SU-DHL-6 (cell line): Measurements from ENCODE around the gene AMPD3.

Source experiments
- H2AFZ ChIP-seq: fragments of 200-600 bp; sonication (generic); 2 replicates; pipeline ENCODE4 v1.6.1; 2014; ENCODE audit warnings: low read depth, mild to moderate bottlenecking, moderate library complexity, mixed read lengths, antibody characterized with exemption, low read length; ENCODE audit not compliant: severe bottlenecking
- H3F3A ChIP-seq: fragments of 200-600 bp; shearing (Covaris generic); 2 replicates; pipeline ENCODE4 v1.6.0; 2016; ENCODE audit warnings: antibody characterized with exemption, mild to moderate bottlenecking; ENCODE audit not compliant: insufficient read depth
- H3K27ac ChIP-seq: fragments of 200-600 bp; sonication (generic); 2 replicates; pipeline ENCODE4 v1.5.1; 2016; ENCODE audit warnings: low read depth, mild to moderate bottlenecking, low read length, moderate library complexity, mixed read lengths
- H3K27me3 ChIP-seq: fragments of 200-600 bp; sonication (generic), shearing (Covaris generic); 2 replicates; pipeline ENCODE4 v1.6.0; 2014; ENCODE audit warnings: mild to moderate bottlenecking, low read length
- H3K36me3 ChIP-seq: fragments of 200-600 bp; sonication (generic); 2 replicates; pipeline ENCODE4 v1.6.1; 2014; ENCODE audit warnings: mild to moderate bottlenecking, low read length, mixed read lengths
- H3K4me2 ChIP-seq: fragments of 300-600, 200-600 bp; shearing (Covaris generic), sonication (generic); 2 replicates; pipeline ENCODE4 v1.6.0; 2014; ENCODE audit warnings: low read length, low read depth, mild to moderate bottlenecking; ENCODE audit not compliant: poor library complexity, severe bottlenecking
- H3K4me3 ChIP-seq: fragments of 200-600 bp; sonication (generic); 2 replicates; pipeline ENCODE4 v1.5.1; 2014; ENCODE audit warnings: antibody characterized with exemption, low read length, mild to moderate bottlenecking, mixed read lengths; ENCODE audit not compliant: insufficient read depth, poor library complexity, severe bottlenecking
- H3K79me2 ChIP-seq: fragments of 200-600 bp; sonication (generic); 2 replicates; pipeline ENCODE4 v1.6.1; 2014; ENCODE audit warnings: mild to moderate bottlenecking, low read length, moderate library complexity; ENCODE audit not compliant: insufficient read depth
- H3K9ac ChIP-seq: fragments of 200-600 bp; sonication (generic); 2 replicates; pipeline ENCODE4 v1.7.0; 2014; ENCODE audit warnings: mild to moderate bottlenecking, low read length
- H3K9me2 ChIP-seq: fragments of 200-600 bp; sonication (generic); replicated peaks from 2 replicates; pipeline ENCODE4 v1.6.1; 2014; ENCODE audit warnings: low read length; ENCODE audit not compliant: insufficient read depth
- H3K9me3 ChIP-seq: fragments of 200-600 bp; sonication (generic); 2 replicates; pipeline ENCODE4 v1.6.1; 2014; ENCODE audit warnings: low read length, mixed read lengths; ENCODE audit not compliant: insufficient read depth
- H4K20me1 ChIP-seq: fragments of 200-600 bp; sonication (generic); 2 replicates; pipeline ENCODE4 v1.6.1; 2014; ENCODE audit warnings: low read depth, mild to moderate bottlenecking, antibody characterized with exemption, low read length, moderate library complexity, mixed read lengths
- EZH2phosphoT487 ChIP-seq: fragments of 200-600 bp; sonication (generic), shearing (Covaris generic); conservative IDR thresholded peaks from 2 replicates; pipeline ENCODE4 v1.6.1; 2018; ENCODE audit warnings: mild to moderate bottlenecking, antibody characterized with exemption, low read length, moderate library complexity, mixed read lengths
- TF ChIP-seq, protein P1 (sequence below): fragments of 200-600 bp; sonication (generic); IDR thresholded peaks from one replicate; pipeline ENCODE4 v1.5.1; 2017; ENCODE audit warnings: antibody characterized with exemption, mild to moderate bottlenecking, low read length, moderate library complexity; ENCODE audit not compliant: insufficient read depth, poor library complexity, severe bottlenecking

The AMPD3 gene

DNA sequence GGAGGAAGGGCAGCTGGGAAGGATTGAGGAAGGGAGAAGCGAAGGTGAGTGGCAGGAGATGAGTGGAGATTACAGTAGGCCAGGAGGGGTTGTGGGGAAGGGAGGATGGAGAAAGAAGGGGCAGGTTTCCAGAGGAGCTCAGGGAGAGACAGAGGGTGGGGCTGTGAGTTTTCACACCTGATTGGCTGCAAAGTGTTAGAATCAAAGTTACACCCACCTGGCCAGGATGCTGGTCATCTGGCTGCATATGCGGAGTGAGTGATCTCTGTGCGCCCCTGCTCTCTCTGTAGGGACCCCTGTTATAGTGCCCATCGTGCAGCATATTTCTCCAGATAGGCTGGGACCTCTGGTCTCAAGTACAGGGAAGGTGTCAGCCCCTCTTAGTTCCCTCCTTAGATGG is 18.3 kb downstream of the AMPD3 start:
- no peaks in the 10 kb centered on the region for H3K27me3 ChIP-seq
- no peaks in the 10 kb centered on the region for H4K20me1 ChIP-seq
- no peak overlapping the region for H3K9ac ChIP-seq
- H3K9me3 ChIP-seq: no peaks in the 10 kb centered on the region
- TF ChIP-seq, protein P1, sequence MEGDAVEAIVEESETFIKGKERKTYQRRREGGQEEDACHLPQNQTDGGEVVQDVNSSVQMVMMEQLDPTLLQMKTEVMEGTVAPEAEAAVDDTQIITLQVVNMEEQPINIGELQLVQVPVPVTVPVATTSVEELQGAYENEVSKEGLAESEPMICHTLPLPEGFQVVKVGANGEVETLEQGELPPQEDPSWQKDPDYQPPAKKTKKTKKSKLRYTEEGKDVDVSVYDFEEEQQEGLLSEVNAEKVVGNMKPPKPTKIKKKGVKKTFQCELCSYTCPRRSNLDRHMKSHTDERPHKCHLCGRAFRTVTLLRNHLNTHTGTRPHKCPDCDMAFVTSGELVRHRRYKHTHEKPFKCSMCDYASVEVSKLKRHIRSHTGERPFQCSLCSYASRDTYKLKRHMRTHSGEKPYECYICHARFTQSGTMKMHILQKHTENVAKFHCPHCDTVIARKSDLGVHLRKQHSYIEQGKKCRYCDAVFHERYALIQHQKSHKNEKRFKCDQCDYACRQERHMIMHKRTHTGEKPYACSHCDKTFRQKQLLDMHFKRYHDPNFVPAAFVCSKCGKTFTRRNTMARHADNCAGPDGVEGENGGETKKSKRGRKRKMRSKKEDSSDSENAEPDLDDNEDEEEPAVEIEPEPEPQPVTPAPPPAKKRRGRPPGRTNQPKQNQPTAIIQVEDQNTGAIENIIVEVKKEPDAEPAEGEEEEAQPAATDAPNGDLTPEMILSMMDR: no peak
- no peak for TF ChIP-seq EZH2phosphoT487
- no peaks in the 10 kb centered on the region for H3K9me2 ChIP-seq
- no peak overlapping the region for H3K27ac ChIP-seq
- no peaks in the 10 kb centered on the region for H3K79me2 ChIP-seq
- no peak overlapping the region for H2AFZ ChIP-seq
- H3K4me3 ChIP-seq: no peak overlapping the region
- no peak overlapping the region for H3K4me2 ChIP-seq
- no peaks in the 10 kb centered on the region for H3F3A ChIP-seq
- no peaks in the 10 kb centered on the region for H3K36me3 ChIP-seq

DNA sequence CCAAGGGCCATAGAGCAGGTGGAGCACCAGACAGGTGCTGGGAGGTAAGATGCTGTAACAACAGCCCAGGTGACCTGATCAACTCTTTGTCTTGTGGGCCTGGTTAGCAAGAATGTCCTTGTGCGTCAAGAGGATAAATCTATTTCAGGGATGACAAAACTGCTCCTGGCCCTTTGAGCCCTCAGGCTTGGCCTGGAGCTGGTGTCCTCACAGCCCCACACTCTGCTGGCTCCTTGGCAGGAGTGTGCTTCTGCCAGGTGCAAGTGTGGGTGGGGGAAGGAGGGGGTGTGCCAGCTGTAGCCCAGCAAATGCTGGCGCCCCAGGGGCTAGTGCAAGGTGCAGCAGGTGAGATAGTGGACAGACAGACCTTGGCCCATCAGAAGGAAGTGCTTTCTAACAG is 19.5 kb downstream of the AMPD3 start:
- Histone ChIP-seq H3K4me3 (no peak overlapping the region), H3K9me3 (no peaks in the 10 kb centered on the region), H3K79me2 (no peaks in the 10 kb centered on the region), H3F3A (no peaks in the 10 kb centered on the region), H3K9me2 (no peaks in the 10 kb centered on the region), H4K20me1 (no peaks in the 10 kb centered on the region), H2AFZ (no peak overlapping the region), H3K4me2 (no peak overlapping the region), H3K36me3 (no peaks in the 10 kb centered on the region), H3K9ac (no peak overlapping the region), H3K27me3 (no peaks in the 10 kb centered on the region), H3K27ac (no peak overlapping the region)
- no peak for TF ChIP-seq EZH2phosphoT487
- TF ChIP-seq, protein P1: no peak

DNA sequence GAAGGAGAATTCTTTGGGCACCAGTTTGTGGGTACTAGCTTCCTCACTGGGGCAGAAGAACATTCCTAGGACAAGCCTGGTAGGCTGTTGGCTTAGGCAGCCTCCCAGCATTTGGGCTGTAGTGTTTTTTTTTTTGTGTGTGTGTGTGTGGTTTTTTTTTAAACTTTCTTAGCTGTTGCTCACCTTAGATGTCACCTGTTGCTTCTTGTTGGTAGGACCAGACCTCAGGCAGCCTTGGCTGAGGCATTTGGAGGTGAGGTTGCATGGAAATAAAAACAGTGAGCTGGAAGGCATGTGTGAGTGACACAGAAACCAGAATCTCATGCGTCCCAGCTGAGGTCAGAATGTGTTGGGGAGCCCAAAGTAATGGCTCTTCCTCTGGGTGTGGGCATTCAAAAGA is 21.3 kb downstream of the AMPD3 start:
- no peak overlapping the region for H3K27ac ChIP-seq
- H2AFZ ChIP-seq: no peak overlapping the region
- H3K9ac ChIP-seq: no peak overlapping the region
- no peaks in the 10 kb centered on the region for H3K9me2 ChIP-seq
- H4K20me1 ChIP-seq: no peaks in the 10 kb centered on the region
- no peaks in the 10 kb centered on the region for H3F3A ChIP-seq
- H3K79me2 ChIP-seq: no peaks in the 10 kb centered on the region
- no peak overlapping the region for H3K4me2 ChIP-seq
- no peaks in the 10 kb centered on the region for H3K27me3 ChIP-seq
- H3K36me3 ChIP-seq: no peaks in the 10 kb centered on the region
- no peak overlapping the region for H3K4me3 ChIP-seq
- no peaks in the 10 kb centered on the region for H3K9me3 ChIP-seq
- no peak for TF ChIP-seq EZH2phosphoT487
- TF ChIP-seq, protein P1: no peak
